Testis (tissue), 2 donors: ENCODE results near the gene THRB.

Experiments used
- POLR2A ChIP-seq: fragments of 450-650 bp; IDR thresholded peaks from one replicate; pipeline ENCODE4 v1.6.1; 2017; ENCODE audit warnings: antibody characterized with exemption, mild to moderate bottlenecking, moderate library complexity
- TF ChIP-seq, protein P1 (sequence below), 3 experiments: fragments of 450-650 bp in 2 of 3; fragments of 200-600 bp in 1 of 3; sonication (generic) in 1 of 3; IDR thresholded peaks; one replicate each; pipeline ENCODE4 v1.5.1; 2016 to 2019; ENCODE audit warnings: antibody characterized with exemption in 3 of 3, mild to moderate bottlenecking in 2 of 3, moderate library complexity in 1 of 3

DNA sequence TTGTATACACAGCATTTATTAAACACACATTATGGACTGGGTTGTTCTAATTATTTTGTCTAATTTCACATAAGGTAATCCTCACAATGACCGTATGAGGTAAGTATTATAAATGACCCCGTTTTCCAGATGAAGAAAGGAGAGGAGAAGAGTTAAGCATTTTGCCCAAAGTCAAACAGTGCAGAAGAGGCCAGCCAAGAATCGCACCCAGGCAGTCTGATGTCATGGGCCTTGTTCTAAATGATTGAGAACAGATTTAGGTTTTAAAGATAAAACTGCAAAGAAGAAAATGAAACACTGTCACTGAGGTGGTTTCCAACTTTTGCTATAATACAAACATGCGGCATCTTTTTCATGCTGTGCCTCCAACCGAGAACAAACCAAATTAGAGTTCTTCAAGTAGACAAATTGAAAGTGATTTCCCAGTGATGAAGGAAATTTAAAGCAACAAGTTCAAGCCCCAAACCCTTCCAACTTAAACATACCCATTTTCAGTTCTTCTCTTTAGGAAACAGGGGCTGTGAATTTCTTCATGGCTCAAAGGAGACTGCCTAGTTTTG, 155.3 kb downstream of the THRB start:
- TF ChIP-seq, protein P1, sequence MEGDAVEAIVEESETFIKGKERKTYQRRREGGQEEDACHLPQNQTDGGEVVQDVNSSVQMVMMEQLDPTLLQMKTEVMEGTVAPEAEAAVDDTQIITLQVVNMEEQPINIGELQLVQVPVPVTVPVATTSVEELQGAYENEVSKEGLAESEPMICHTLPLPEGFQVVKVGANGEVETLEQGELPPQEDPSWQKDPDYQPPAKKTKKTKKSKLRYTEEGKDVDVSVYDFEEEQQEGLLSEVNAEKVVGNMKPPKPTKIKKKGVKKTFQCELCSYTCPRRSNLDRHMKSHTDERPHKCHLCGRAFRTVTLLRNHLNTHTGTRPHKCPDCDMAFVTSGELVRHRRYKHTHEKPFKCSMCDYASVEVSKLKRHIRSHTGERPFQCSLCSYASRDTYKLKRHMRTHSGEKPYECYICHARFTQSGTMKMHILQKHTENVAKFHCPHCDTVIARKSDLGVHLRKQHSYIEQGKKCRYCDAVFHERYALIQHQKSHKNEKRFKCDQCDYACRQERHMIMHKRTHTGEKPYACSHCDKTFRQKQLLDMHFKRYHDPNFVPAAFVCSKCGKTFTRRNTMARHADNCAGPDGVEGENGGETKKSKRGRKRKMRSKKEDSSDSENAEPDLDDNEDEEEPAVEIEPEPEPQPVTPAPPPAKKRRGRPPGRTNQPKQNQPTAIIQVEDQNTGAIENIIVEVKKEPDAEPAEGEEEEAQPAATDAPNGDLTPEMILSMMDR (IDR thresholded peaks at IDR 0.05) = no peak
- no peak for TF ChIP-seq POLR2A
